Measurements from ENCODE around the gene ZNF142.

- TF ChIP-seq CTCF (conservative IDR thresholded peaks at IDR 0.05 in 1 of 2, IDR thresholded peaks at IDR 0.05 in 1 of 2; ENCODE audit: low read depth in 1 of 2, low read length in 2 of 2) (no peak), EZH2 (IDR thresholded peaks at IDR 0.05; ENCODE audit: low read length, missing control alignments) (no peak)
Measured at GRCh38 chr2:218708086-218708485, 48.7 kb upstream of the ZNF142 start.

Measured in fibroblast of lung (primary cell).